ENCODE data around the gene VPS50. TPM values are rescaled to one million over a fixed set of nuclear protein-coding genes. Genes with fewer than 3 reads are reported as not detected.

The VPS50 gene
- total and polyA plus RNA-seq, 5 donors from 2014 or later, result 10.2 to 41.2 (median 11.0) TPM

DNA sequence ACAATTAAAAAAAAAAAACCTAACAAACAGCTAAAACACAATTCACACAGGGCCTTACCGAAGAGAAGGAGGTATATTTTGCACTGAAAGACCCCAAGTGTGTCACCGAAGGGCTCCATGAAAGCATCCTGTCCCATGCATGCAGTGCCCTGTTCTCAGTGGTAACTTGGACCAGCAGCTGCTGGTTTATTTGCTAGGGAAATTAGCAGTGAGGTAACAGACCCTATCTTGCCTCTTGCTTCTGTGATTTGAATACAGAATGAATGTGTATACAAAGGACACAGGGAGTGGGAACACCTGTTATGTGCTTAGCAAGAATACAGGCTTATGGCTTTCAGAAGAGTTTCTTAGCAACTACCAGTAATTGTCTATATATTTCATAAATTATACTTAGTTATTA, 5.9 kb upstream of the VPS50 start, which contains the start of gene HEPACAM2:
TSS of gene HEPACAM2 (minus strand) at position 160 of the 400 bp plus-strand sequence.
- Mint-ChIP-seq H3K4me3 (no peak within 1 kb of the TSS), H3K27ac (no peak within 1 kb of the TSS), H3K27me3 (peaks cover 15% of the 10 kb centered on the region), H3K4me1 (peaks cover 6 to 16% (median 8%) of the 10 kb centered on the region in 4 donors), H3K9me3 (no peaks in the 10 kb centered on the region), H3K36me3 (no peaks in the 10 kb centered on the region)
- no peak within 1 kb of the TSS for H3K27ac ChIP-seq (ENCODE audit: insufficient read depth, low read length, poor library complexity, severe bottlenecking)
- peaks cover 27% of the 10 kb centered on the region for H3K27me3 ChIP-seq (ENCODE audit: control insufficient read depth, insufficient read depth, low read length)
- ATAC-seq (ENCODE audit: low read depth in 2 of 2), result no peak
- no peak within 1 kb of the TSS for H3K4me3 ChIP-seq (ENCODE audit: low read depth, low read length)
- no peaks in the 10 kb centered on the region for H3K36me3 ChIP-seq (ENCODE audit: control insufficient read depth, insufficient read depth, low read length)
- peaks cover 9% of the 10 kb centered on the region for H3K4me1 ChIP-seq (ENCODE audit: control insufficient read depth, insufficient read depth, low read length, poor library complexity, severe bottlenecking)
- H3K9me3 ChIP-seq (ENCODE audit: control insufficient read depth in 2 of 2, low read length in 2 of 2), result no peaks in the 10 kb centered on the region
- DNase-seq, result no peak

DNA sequence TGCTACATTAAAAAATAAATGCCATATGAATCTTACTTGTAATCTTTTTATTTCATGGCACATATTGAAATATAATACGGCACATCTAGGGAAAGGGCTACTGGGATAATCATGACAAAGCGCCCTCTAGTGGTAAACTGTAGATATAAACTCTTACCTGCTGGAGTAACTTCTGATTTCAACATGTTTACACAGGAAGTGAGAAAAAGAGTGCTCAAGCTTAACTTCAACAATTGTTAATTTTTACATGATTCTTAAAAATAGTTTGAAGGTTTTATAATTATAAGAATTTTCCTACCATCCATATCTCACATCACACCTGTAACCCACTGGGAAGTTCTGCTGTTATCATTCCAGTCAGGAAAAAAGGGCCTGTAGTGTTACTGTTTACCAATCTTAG, 3.9 kb upstream of the VPS50 start:
- Mint-ChIP-seq H3K4me3 (no peak overlapping the region), H3K36me3 (no peaks in the 10 kb centered on the region), H3K4me1 (peaks cover 6 to 25% (median 12%) of the 10 kb centered on the region in 4 donors), H3K27me3 (peaks cover 15% of the 10 kb centered on the region), H3K27ac (peak overlapping the region; percentile 44 to 89 (median 69)), H3K9me3 (no peaks in the 10 kb centered on the region)
- no peaks in the 10 kb centered on the region for H3K9me3 ChIP-seq (ENCODE audit: control insufficient read depth in 2 of 2, low read length in 2 of 2)
- H3K4me3 ChIP-seq (ENCODE audit: low read depth, low read length), result peak overlapping the region; percentile 32
- peak overlapping the region; percentile 47 for H3K27ac ChIP-seq (ENCODE audit: insufficient read depth, low read length, poor library complexity, severe bottlenecking)
- H3K36me3 ChIP-seq (ENCODE audit: control insufficient read depth, insufficient read depth, low read length), result no peaks in the 10 kb centered on the region
- DNase-seq, result peak; percentile 7 to 81 (median 78)
- H3K4me1 ChIP-seq (ENCODE audit: control insufficient read depth, insufficient read depth, low read length, poor library complexity, severe bottlenecking), result peaks cover 21% of the 10 kb centered on the region
- no peak for ATAC-seq (ENCODE audit: low read depth in 2 of 2)
- peaks cover 20% of the 10 kb centered on the region for H3K27me3 ChIP-seq (ENCODE audit: control insufficient read depth, insufficient read depth, low read length)

DNA sequence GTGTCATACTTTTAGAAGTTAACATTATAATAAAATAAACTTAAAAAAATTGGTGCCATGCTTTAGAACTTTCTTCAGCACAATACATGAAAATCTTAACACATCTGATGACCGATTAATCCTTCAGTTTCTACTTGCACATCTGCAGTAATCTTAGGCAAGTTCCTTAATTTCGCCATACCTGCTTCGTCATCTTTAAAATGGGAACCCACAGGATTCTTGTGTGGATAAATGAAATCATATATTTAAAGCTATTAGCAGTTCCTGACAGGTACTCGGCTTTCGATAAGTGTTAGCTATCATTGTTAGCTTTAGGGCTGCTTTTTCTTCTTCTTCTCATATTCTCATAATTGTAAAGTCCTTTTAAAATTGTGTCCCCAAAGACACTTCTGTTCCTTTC, 907 bp upstream of the VPS50 start:
- H3K9me3 Mint-ChIP-seq, result no peaks in the 10 kb centered on the region
- Histone ChIP-seq H3K9me3 (ENCODE audit: control insufficient read depth in 2 of 2, low read length in 2 of 2) (no peaks in the 10 kb centered on the region), H3K27ac (ENCODE audit: insufficient read depth, low read length, poor library complexity, severe bottlenecking) (peak overlapping the region; percentile 91), H3K36me3 (ENCODE audit: control insufficient read depth, insufficient read depth, low read length) (no peaks in the 10 kb centered on the region), H3K4me1 (ENCODE audit: control insufficient read depth, insufficient read depth, low read length, poor library complexity, severe bottlenecking) (peaks cover 21% of the 10 kb centered on the region), H3K27me3 (ENCODE audit: control insufficient read depth, insufficient read depth, low read length) (peaks cover 7% of the 10 kb centered on the region), H3K4me3 (ENCODE audit: low read depth, low read length) (peak overlapping the region; percentile 96)
- ATAC-seq (ENCODE audit: low read depth in 2 of 2) (no peak), DNase-seq (no peak)
- H3K27ac Mint-ChIP-seq, result peak overlapping the region; percentile 96 to 99 (median 97)
- H3K27me3 Mint-ChIP-seq, result peaks cover 6% of the 10 kb centered on the region
- H3K36me3 Mint-ChIP-seq, result no peaks in the 10 kb centered on the region
- H3K4me3 Mint-ChIP-seq, result peak overlapping the region; percentile 87 to 99 (median 94)
- H3K4me1 Mint-ChIP-seq, result peaks cover 6 to 27% (median 12%) of the 10 kb centered on the region in 4 donors

DNA sequence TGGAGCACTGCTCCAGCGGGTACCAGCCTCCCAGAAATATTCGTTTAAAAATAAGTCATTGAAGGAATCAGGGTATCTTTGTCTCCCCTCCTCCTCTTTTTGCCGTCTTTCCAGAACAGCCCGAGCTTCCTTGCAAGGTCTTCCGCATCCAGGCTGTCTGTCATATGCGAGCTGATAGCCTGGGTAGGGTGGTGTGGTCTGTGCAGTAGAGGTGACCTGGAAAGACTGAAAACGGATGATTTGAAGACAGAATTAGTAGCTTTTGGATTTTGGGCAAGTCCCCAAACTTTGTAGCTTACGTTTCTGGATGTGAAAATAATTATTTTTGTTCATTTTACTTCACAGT, 480 bp downstream of the VPS50 start:
- no peaks in the 10 kb centered on the region for H3K36me3 ChIP-seq (ENCODE audit: control insufficient read depth, insufficient read depth, low read length)
- no peaks in the 10 kb centered on the region for H3K9me3 Mint-ChIP-seq
- peak overlapping the region; percentile 91 for H3K27ac ChIP-seq (ENCODE audit: insufficient read depth, low read length, poor library complexity, severe bottlenecking)
- H3K4me3 ChIP-seq (ENCODE audit: low read depth, low read length), result peak overlapping the region; percentile 96
- no peaks in the 10 kb centered on the region for H3K36me3 Mint-ChIP-seq
- H3K9me3 ChIP-seq (ENCODE audit: control insufficient read depth in 2 of 2, low read length in 2 of 2), result no peaks in the 10 kb centered on the region
- DNase-seq, result no peak
- peaks cover 21% of the 10 kb centered on the region for H3K4me1 ChIP-seq (ENCODE audit: control insufficient read depth, insufficient read depth, low read length, poor library complexity, severe bottlenecking)
- peak overlapping the region; percentile 96 to 99 (median 97) for H3K27ac Mint-ChIP-seq
- peaks cover 5% of the 10 kb centered on the region for H3K27me3 Mint-ChIP-seq
- H3K4me1 Mint-ChIP-seq, result peaks cover 8 to 27% (median 14%) of the 10 kb centered on the region in 4 donors
- peak overlapping the region; percentile 87 to 99 (median 94) for H3K4me3 Mint-ChIP-seq
- no peak for ATAC-seq (ENCODE audit: low read depth in 2 of 2)
- no peaks in the 10 kb centered on the region for H3K27me3 ChIP-seq (ENCODE audit: control insufficient read depth, insufficient read depth, low read length)

DNA sequence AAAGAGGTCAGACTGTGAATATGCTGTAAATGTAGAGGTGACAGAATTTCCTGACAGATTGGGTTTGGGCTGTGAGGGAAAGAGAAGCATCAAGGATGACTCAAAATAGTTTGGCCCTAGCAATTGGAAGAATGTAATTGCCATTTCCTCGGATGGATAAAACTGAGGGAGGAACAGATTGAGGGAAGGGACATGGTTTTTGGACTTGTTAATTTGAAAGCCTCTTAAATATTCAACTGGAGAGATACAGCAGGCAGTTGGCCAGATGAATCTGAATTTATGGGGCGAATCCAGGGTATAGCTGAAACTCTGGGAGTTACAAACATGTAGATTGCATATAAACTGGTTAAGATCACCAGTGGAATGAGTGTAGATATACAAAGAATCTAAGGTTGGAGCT, 3.4 kb downstream of the VPS50 start:
- H3K4me1 Mint-ChIP-seq, result peaks cover 8 to 23% (median 19%) of the 10 kb centered on the region in 4 donors
- H3K9me3 ChIP-seq (ENCODE audit: control insufficient read depth in 2 of 2, low read length in 2 of 2), result no peaks in the 10 kb centered on the region
- H3K9me3 Mint-ChIP-seq, result no peaks in the 10 kb centered on the region
- H3K4me3 Mint-ChIP-seq, result no peak overlapping the region
- H3K27ac Mint-ChIP-seq, result no peak overlapping the region
- H3K4me1 ChIP-seq (ENCODE audit: control insufficient read depth, insufficient read depth, low read length, poor library complexity, severe bottlenecking), result peaks cover 12% of the 10 kb centered on the region
- DNase-seq, result no peak
- peaks cover 7% of the 10 kb centered on the region for H3K36me3 ChIP-seq (ENCODE audit: control insufficient read depth, insufficient read depth, low read length)
- no peaks in the 10 kb centered on the region for H3K36me3 Mint-ChIP-seq
- no peak overlapping the region for H3K27ac ChIP-seq (ENCODE audit: insufficient read depth, low read length, poor library complexity, severe bottlenecking)
- H3K27me3 ChIP-seq (ENCODE audit: control insufficient read depth, insufficient read depth, low read length), result no peaks in the 10 kb centered on the region
- ATAC-seq (ENCODE audit: low read depth in 2 of 2), result no peak
- H3K4me3 ChIP-seq (ENCODE audit: low read depth, low read length), result no peak overlapping the region
- H3K27me3 Mint-ChIP-seq, result no peaks in the 10 kb centered on the region

DNA sequence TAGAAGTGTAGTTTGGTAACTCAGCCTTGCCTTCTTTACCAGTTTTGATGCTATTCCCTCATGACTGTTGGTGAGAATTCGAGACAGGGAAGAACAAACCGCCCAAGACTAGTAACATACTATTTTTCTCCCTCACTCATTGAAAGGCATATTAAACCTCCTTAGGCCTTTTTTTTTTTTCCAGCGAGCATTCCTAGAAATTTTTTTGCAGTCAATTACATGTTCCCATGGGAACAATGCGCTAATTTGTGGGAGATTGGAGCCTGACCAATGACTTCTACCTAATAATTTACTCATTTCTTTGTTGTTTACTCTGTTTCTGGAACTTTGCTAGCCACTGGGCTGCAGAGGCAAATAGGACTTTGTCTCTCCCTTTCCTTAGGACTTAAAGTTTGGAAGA, 6.0 kb downstream of the VPS50 start:
- Mint-ChIP-seq H3K27ac (peak overlapping the region in 1 of 3 donors; percentile 62), H3K27me3 (no peaks in the 10 kb centered on the region), H3K4me3 (no peak overlapping the region), H3K4me1 (peaks cover 8 to 15% (median 12%) of the 10 kb centered on the region in 4 donors), H3K9me3 (no peaks in the 10 kb centered on the region), H3K36me3 (no peaks in the 10 kb centered on the region)
- no peak overlapping the region for H3K27ac ChIP-seq (ENCODE audit: insufficient read depth, low read length, poor library complexity, severe bottlenecking)
- ATAC-seq (ENCODE audit: low read depth in 2 of 2), result no peak
- no peaks in the 10 kb centered on the region for H3K9me3 ChIP-seq (ENCODE audit: control insufficient read depth in 2 of 2, low read length in 2 of 2)
- no peak for DNase-seq
- H3K4me1 ChIP-seq (ENCODE audit: control insufficient read depth, insufficient read depth, low read length, poor library complexity, severe bottlenecking), result no peaks in the 10 kb centered on the region
- peaks cover 11% of the 10 kb centered on the region for H3K36me3 ChIP-seq (ENCODE audit: control insufficient read depth, insufficient read depth, low read length)
- H3K27me3 ChIP-seq (ENCODE audit: control insufficient read depth, insufficient read depth, low read length), result no peaks in the 10 kb centered on the region
- no peak overlapping the region for H3K4me3 ChIP-seq (ENCODE audit: low read depth, low read length)

DNA sequence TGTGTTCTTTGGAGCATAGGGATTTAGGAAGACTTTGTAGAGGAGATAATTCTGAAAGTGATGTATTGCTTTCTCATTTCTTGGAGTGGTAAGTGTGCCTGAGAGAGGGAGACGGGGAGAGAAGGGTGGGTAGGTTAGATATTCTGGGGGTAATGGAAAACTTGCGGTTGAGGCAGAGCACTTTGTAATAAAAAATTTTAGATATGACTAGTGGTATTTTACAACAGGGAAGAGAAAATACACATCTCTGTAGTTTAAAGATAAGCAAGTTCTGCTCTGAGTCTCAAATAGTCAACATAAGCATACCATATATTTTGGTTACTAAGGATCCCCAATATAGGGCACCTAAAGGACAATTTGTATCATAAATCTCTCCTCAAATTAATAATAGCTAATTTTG, 6.6 kb downstream of the VPS50 start:
- H3K9me3 Mint-ChIP-seq, result no peaks in the 10 kb centered on the region
- Histone ChIP-seq H3K27me3 (ENCODE audit: control insufficient read depth, insufficient read depth, low read length) (no peaks in the 10 kb centered on the region), H3K36me3 (ENCODE audit: control insufficient read depth, insufficient read depth, low read length) (peaks cover 11% of the 10 kb centered on the region), H3K9me3 (ENCODE audit: control insufficient read depth in 2 of 2, low read length in 2 of 2) (no peaks in the 10 kb centered on the region), H3K4me3 (ENCODE audit: low read depth, low read length) (no peak overlapping the region), H3K27ac (ENCODE audit: insufficient read depth, low read length, poor library complexity, severe bottlenecking) (no peak overlapping the region), H3K4me1 (ENCODE audit: control insufficient read depth, insufficient read depth, low read length, poor library complexity, severe bottlenecking) (no peaks in the 10 kb centered on the region)
- H3K27ac Mint-ChIP-seq, result peak overlapping the region in 1 of 3 donors; percentile 62
- H3K4me1 Mint-ChIP-seq, result peaks cover 8 to 15% (median 11%) of the 10 kb centered on the region in 4 donors
- DNase-seq (no peak), ATAC-seq (ENCODE audit: low read depth in 2 of 2) (no peak)
- H3K4me3 Mint-ChIP-seq, result no peak overlapping the region
- H3K36me3 Mint-ChIP-seq, result no peaks in the 10 kb centered on the region
- H3K27me3 Mint-ChIP-seq, result no peaks in the 10 kb centered on the region

DNA sequence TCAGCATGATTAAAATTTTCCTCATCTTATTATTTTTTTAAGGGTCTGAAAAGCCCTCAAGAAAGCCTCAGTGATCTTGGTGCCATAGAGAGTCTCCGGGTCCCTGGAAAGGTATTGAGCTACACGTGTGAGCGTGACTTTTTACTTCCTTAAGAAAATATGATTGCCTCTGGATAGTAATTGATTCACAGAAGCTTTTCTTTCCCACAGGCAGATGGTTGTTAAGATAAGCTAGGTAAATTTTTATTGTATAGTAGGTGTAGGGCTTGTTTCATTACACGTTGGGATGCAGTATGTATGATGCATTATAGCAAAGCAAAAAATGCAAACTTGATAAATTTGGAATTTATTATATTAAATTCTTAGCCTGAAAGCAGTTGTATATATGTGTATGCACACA, 7.7 kb downstream of the VPS50 start:
- no peak for ATAC-seq (ENCODE audit: low read depth in 2 of 2)
- no peaks in the 10 kb centered on the region for H3K27me3 ChIP-seq (ENCODE audit: control insufficient read depth, insufficient read depth, low read length)
- H3K27ac ChIP-seq (ENCODE audit: insufficient read depth, low read length, poor library complexity, severe bottlenecking), result no peak overlapping the region
- Mint-ChIP-seq H3K27ac (no peak overlapping the region), H3K4me3 (no peak overlapping the region), H3K27me3 (no peaks in the 10 kb centered on the region), H3K4me1 (peaks cover 8 to 19% (median 11%) of the 10 kb centered on the region in 4 donors), H3K36me3 (no peaks in the 10 kb centered on the region), H3K9me3 (no peaks in the 10 kb centered on the region)
- DNase-seq, result no peak
- peaks cover 11% of the 10 kb centered on the region for H3K36me3 ChIP-seq (ENCODE audit: control insufficient read depth, insufficient read depth, low read length)
- H3K4me3 ChIP-seq (ENCODE audit: low read depth, low read length), result no peak overlapping the region
- no peaks in the 10 kb centered on the region for H3K4me1 ChIP-seq (ENCODE audit: control insufficient read depth, insufficient read depth, low read length, poor library complexity, severe bottlenecking)
- H3K9me3 ChIP-seq (ENCODE audit: control insufficient read depth in 2 of 2, low read length in 2 of 2), result no peaks in the 10 kb centered on the region
